ENCODE results near the gene SLC4A5. TPM values are rescaled to one million over a fixed set of nuclear protein-coding genes. Genes with fewer than 3 reads are reported as not detected.

The SLC4A5 gene
- total RNA-seq, 2 donors from 2014 or later: 2.2 to 9.5 TPM

GRCh38 chr2:74328074-74328473 is 15.1 kb downstream of the SLC4A5 start:
- H3K4me1 ChIP-seq (ENCODE audit: control insufficient read depth in 1 of 2, low read depth in 2 of 2): no peaks in the 10 kb centered on the region
- H3K36me3 ChIP-seq: peaks cover 3% of the 10 kb centered on the region
- H3K27ac ChIP-seq: no peak overlapping the region
- H3K9me3 ChIP-seq: no peaks in the 10 kb centered on the region
- ATAC-seq (ENCODE audit: insufficient number of reproducible peaks, low FRiP score, low read depth): no peak
- no peak for TF ChIP-seq CTCF (IDR thresholded peaks at IDR 0.05)
- no peaks in the 10 kb centered on the region for H3K27me3 ChIP-seq (replicated peaks; ENCODE audit: insufficient read depth)
- no peak for DNase-seq (ENCODE audit: low spot score)
- H3K4me3 ChIP-seq: no peak overlapping the region

- Histone ChIP-seq H3K4me3 (no peak overlapping the region), H3K4me1 (ENCODE audit: control insufficient read depth in 1 of 2, low read depth in 2 of 2) (no peaks in the 10 kb centered on the region), H3K27me3 (replicated peaks; ENCODE audit: insufficient read depth) (no peaks in the 10 kb centered on the region), H3K27ac (no peak overlapping the region), H3K36me3 (peaks cover 3% of the 10 kb centered on the region), H3K9me3 (no peaks in the 10 kb centered on the region)
- ATAC-seq (ENCODE audit: insufficient number of reproducible peaks, low FRiP score, low read depth) (no peak), DNase-seq (ENCODE audit: low spot score) (no peak)
- TF ChIP-seq CTCF (IDR thresholded peaks at IDR 0.05): no peak
These were observed 15.6 kb downstream of the SLC4A5 start for GRCh38 chr2:74327627-74328026.

- ATAC-seq (ENCODE audit: insufficient number of reproducible peaks, low FRiP score, low read depth): no peak
- Histone ChIP-seq H3K27me3 (replicated peaks; ENCODE audit: insufficient read depth) (no peaks in the 10 kb centered on the region), H3K36me3 (peaks cover 3% of the 10 kb centered on the region), H3K27ac (no peak overlapping the region), H3K4me3 (no peak overlapping the region), H3K4me1 (ENCODE audit: control insufficient read depth in 1 of 2, low read depth in 2 of 2) (no peaks in the 10 kb centered on the region), H3K9me3 (no peaks in the 10 kb centered on the region)
- DNase-seq (ENCODE audit: low spot score): no peak
- TF ChIP-seq CTCF (IDR thresholded peaks at IDR 0.05): no peak
These were observed 16.0 kb downstream of the SLC4A5 start for GRCh38 chr2:74327199-74327598.

- DNase-seq (ENCODE audit: low spot score) (no peak), ATAC-seq (ENCODE audit: insufficient number of reproducible peaks, low FRiP score, low read depth) (no peak)
- Histone ChIP-seq H3K27ac (no peak overlapping the region), H3K36me3 (peaks cover 3% of the 10 kb centered on the region), H3K27me3 (replicated peaks; ENCODE audit: insufficient read depth) (no peaks in the 10 kb centered on the region), H3K4me1 (ENCODE audit: control insufficient read depth in 1 of 2, low read depth in 2 of 2) (no peaks in the 10 kb centered on the region), H3K4me3 (no peak overlapping the region), H3K9me3 (no peaks in the 10 kb centered on the region)
- no peak for TF ChIP-seq CTCF (IDR thresholded peaks at IDR 0.05)
These were observed 17.4 kb downstream of the SLC4A5 start for GRCh38 chr2:74325815-74326214.

GRCh38 chr2:74321737-74322136 is 21.5 kb downstream of the SLC4A5 start:
- ATAC-seq (ENCODE audit: insufficient number of reproducible peaks, low FRiP score, low read depth): no peak

More at GRCh38 chr2:74321737-74322136, 21.5 kb downstream of the SLC4A5 start:
- Histone ChIP-seq H3K4me1 (ENCODE audit: control insufficient read depth in 1 of 2, low read depth in 2 of 2) (peaks cover 6 to 14% of the 10 kb centered on the region in 2 donors), H3K9me3 (no peaks in the 10 kb centered on the region), H3K36me3 (no peaks in the 10 kb centered on the region), H3K27ac (no peak overlapping the region), H3K4me3 (no peak overlapping the region), H3K27me3 (replicated peaks; ENCODE audit: insufficient read depth) (no peaks in the 10 kb centered on the region)
- DNase-seq (ENCODE audit: low spot score): no peak
- no peak for TF ChIP-seq CTCF (IDR thresholded peaks at IDR 0.05)
